GM23248 (cell line): ENCODE data around the gene GRIN3A. TPM values are rescaled to one million over a fixed set of nuclear protein-coding genes. Genes with fewer than 3 reads are reported as not detected.
A peak's percentile ranks its signal among the peaks of the same experiment; 100 is the strongest.

Source experiments
- DNase-seq: peaks from one replicate; pipeline ENCODE4 v3.0.0-alpha.2; 2015
- H2AFZ ChIP-seq: fragments of 200-600 bp; sonication (generic); 2 replicates; pipeline ENCODE4 v1.6.1; 2016; ENCODE audit warnings: antibody characterized with exemption
- H3F3A ChIP-seq: fragments of 200-600 bp; sonication (generic); 2 replicates; pipeline ENCODE4 v1.6.1; 2016; ENCODE audit warnings: mild to moderate bottlenecking, antibody characterized with exemption, mixed run types; ENCODE audit not compliant: insufficient read depth
- H3K27ac ChIP-seq: fragments of 200-600 bp; sonication (generic); 2 replicates; pipeline ENCODE4 v1.5.1; 2016; ENCODE audit warnings: mild to moderate bottlenecking
- H3K27me3 ChIP-seq: fragments of 200-600 bp; sonication (generic); replicated peaks from 2 replicates; pipeline ENCODE4 v1.6.1; 2016; ENCODE audit warnings: mild to moderate bottlenecking; ENCODE audit not compliant: insufficient read depth
- H3K36me3 ChIP-seq: fragments of 200-600 bp; sonication (generic); 2 replicates; pipeline ENCODE4 v1.6.1; 2016; ENCODE audit warnings: low read depth, mild to moderate bottlenecking
- H3K4me1 ChIP-seq: fragments of 200-600 bp; sonication (generic); 2 replicates; pipeline ENCODE4 v1.6.1; 2016; ENCODE audit warnings: mild to moderate bottlenecking; ENCODE audit not compliant: insufficient read depth
- H3K4me2 ChIP-seq: fragments of 200-600 bp; sonication (generic); one replicate; pipeline ENCODE4 v1.6.1; 2016; ENCODE audit warnings: mild to moderate bottlenecking; ENCODE audit not compliant: unreplicated experiment
- H3K4me3 ChIP-seq: fragments of 200-600 bp; sonication (generic); 2 replicates; pipeline ENCODE4 v1.5.1; 2016; ENCODE audit warnings: mild to moderate bottlenecking
- H3K79me2 ChIP-seq: fragments of 200-600 bp; sonication (generic); 2 replicates; pipeline ENCODE4 v1.6.1; 2016; ENCODE audit warnings: mild to moderate bottlenecking; ENCODE audit not compliant: insufficient read depth
- H3K9ac ChIP-seq: fragments of 200-600 bp; sonication (generic); 2 replicates; pipeline ENCODE4 v1.6.1; 2016; ENCODE audit warnings: mild to moderate bottlenecking
- H3K9me2 ChIP-seq: fragments of 200-600 bp; sonication (generic); 2 replicates; pipeline ENCODE4 v1.6.1; 2016; ENCODE audit warnings: mixed run types, mild to moderate bottlenecking, moderate library complexity; ENCODE audit not compliant: insufficient read depth
- H3K9me3 ChIP-seq: fragments of 200-600 bp; sonication (generic); one replicate; pipeline ENCODE4 v1.6.1; 2017; ENCODE audit warnings: low read depth
- H4K20me1 ChIP-seq: fragments of 200-600 bp; sonication (generic); 2 replicates; pipeline ENCODE4 v1.6.0; 2016; ENCODE audit not compliant: insufficient read depth
- EZH2 ChIP-seq: fragments of 200-600 bp; sonication (generic); IDR thresholded peaks from 2 replicates; pipeline ENCODE4 v1.6.1; 2018; ENCODE audit warnings: antibody characterized with exemption, mild to moderate bottlenecking; ENCODE audit not compliant: insufficient read depth, poor library complexity, severe bottlenecking
- EZH2phosphoT487 ChIP-seq: fragments of 200-600 bp; sonication (generic); IDR thresholded peaks from 2 replicates; pipeline ENCODE4 v1.6.1; 2018; ENCODE audit warnings: antibody characterized with exemption, moderate library complexity, mild to moderate bottlenecking, low read depth; ENCODE audit not compliant: insufficient read depth
- WGBS, 2 experiments: methylation state at CpG; one replicate each; pipeline ENCODE4 v1.1.6; 2015 to 2017; ENCODE audit warnings: low lambda C conversion rate in 2 of 2, low coverage in 1 of 2; ENCODE audit errors: missing lambda C conversion rate in 2 of 2; 5-methylcytosine and 5-hydroxymethylcytosine counted together
- in situ Hi-C: fragments of 300-500 bp; cut with MboI; formaldehyde crosslinking; loops from 2 replicates; pipeline ENCODE4 v1.15.0; 2020
- polyA plus RNA-seq: library from polyadenylated mRNA; unstranded; fragments of >200 nt; fragmentation: Nextera tagmentation; extraction: Ambion mirVana; gene quantifications from 2 replicates; pipeline ENCODE4 v1.2.1, GENCODE V29; 2016
- total RNA-seq: library from RNA; depleted of rRNA; stranded (reverse); fragments of >200 nt; shearing (Covaris generic); gene quantifications from 2 replicates; pipeline ENCODE4 v1.2.3, GENCODE V29; 2014

Gene GRIN3A
- total and polyA plus RNA-seq, 2 experiments from 2014 or later, result not detected

DNA sequence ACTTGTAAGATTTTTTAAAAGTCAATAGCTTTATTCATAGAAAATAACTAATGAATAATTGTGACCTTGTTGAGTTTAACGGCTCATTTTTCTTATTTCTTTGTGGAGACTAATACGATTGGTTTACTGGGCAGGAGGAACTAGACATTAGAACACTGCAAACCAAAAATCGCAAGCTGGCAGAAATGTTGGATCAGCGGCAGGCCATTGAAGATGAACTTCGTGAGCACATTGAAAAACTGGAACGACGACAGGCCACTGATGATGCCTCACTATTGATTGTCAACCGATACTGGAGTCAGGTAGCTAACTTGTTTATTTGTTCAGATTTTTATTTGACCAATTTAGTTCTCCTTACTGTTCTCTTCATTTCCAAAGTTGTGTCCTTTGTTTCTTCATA, 198.4 kb downstream of the GRIN3A start:
- H4K20me1 ChIP-seq, result peaks cover 4% of the 10 kb centered on the region; the same call in 1 of the 2 replicates
- no peak overlapping the region for H3K27ac ChIP-seq
- H3F3A ChIP-seq, result peaks cover 7% of the 10 kb centered on the region; the same call in 1 of the 2 replicates
- no peak for TF ChIP-seq EZH2
- no peak for TF ChIP-seq EZH2phosphoT487
- 79% methylated on average over 8 of the region's 8 CpGs for WGBS, 2 experiments
- DNase-seq, result no peak
- no peak overlapping the region for H3K4me3 ChIP-seq
- peaks cover 5% of the 10 kb centered on the region; the same call in 1 of the 2 replicates for H3K36me3 ChIP-seq
- no peaks in the 10 kb centered on the region for H3K27me3 ChIP-seq
- H3K9ac ChIP-seq, result no peak overlapping the region
- H3K4me2 ChIP-seq, result no peak overlapping the region
- in situ Hi-C loops, result no loop called here
- H3K9me2 ChIP-seq, result no peaks in the 10 kb centered on the region
- H3K79me2 ChIP-seq, result peaks cover 41% of the 10 kb centered on the region
- no peaks in the 10 kb centered on the region for H3K9me3 ChIP-seq
- H2AFZ ChIP-seq, result no peak overlapping the region
- H3K4me1 ChIP-seq, result peaks cover 17% of the 10 kb centered on the region

GRCh38 chr9:101536938-101537337, 201.5 kb downstream of the GRIN3A start:
- peaks cover 24% of the 10 kb centered on the region for H3K4me1 ChIP-seq
- H3K4me2 ChIP-seq, result no peak overlapping the region
- TF ChIP-seq EZH2 (no peak), EZH2phosphoT487 (no peak)
- H3K9me3 ChIP-seq, result no peaks in the 10 kb centered on the region
- H3K9me2 ChIP-seq, result no peaks in the 10 kb centered on the region
- peaks cover 53% of the 10 kb centered on the region for H3K79me2 ChIP-seq
- no peaks in the 10 kb centered on the region for H3K27me3 ChIP-seq
- 98 to 100% methylated on average over 2 of the region's 2 CpGs for WGBS, 2 experiments
- no peak overlapping the region for H3K4me3 ChIP-seq
- H4K20me1 ChIP-seq, result peaks cover 4% of the 10 kb centered on the region; the same call in 1 of the 2 replicates
- peak; percentile 43 for DNase-seq
- peaks cover 4% of the 10 kb centered on the region; the same call in 1 of the 2 replicates for H3K36me3 ChIP-seq
- H2AFZ ChIP-seq, result no peak overlapping the region
- H3K27ac ChIP-seq, result 0 out of 2 replicates have a peak overlapping the region, but pooled peaks have one; percentile 23
- peaks cover 16% of the 10 kb centered on the region for H3F3A ChIP-seq
- no peak overlapping the region for H3K9ac ChIP-seq
- in situ Hi-C loops, result no loop called here

GRCh38 chr9:101536351-101536750, 202.1 kb downstream of the GRIN3A start:
- no peak overlapping the region for H3K9ac ChIP-seq
- no peak for TF ChIP-seq EZH2
- TF ChIP-seq EZH2phosphoT487, result no peak
- H3K4me3 ChIP-seq, result no peak overlapping the region
- H3K27ac ChIP-seq, result 0 out of 2 replicates have a peak overlapping the region, but pooled peaks have one; percentile 25
- H3K9me2 ChIP-seq, result no peaks in the 10 kb centered on the region
- H3K9me3 ChIP-seq, result no peaks in the 10 kb centered on the region
- H3K4me1 ChIP-seq, result peaks cover 24% of the 10 kb centered on the region
- no peaks in the 10 kb centered on the region for H3K27me3 ChIP-seq
- H3F3A ChIP-seq, result peaks cover 16% of the 10 kb centered on the region
- H4K20me1 ChIP-seq, result peaks cover 4% of the 10 kb centered on the region; the same call in 1 of the 2 replicates
- in situ Hi-C loops, result no loop called here
- peaks cover 4% of the 10 kb centered on the region; the same call in 1 of the 2 replicates for H3K36me3 ChIP-seq
- peak; percentile 71 for DNase-seq
- peak overlapping the region; percentile 52 for H3K4me2 ChIP-seq
- H2AFZ ChIP-seq, result no peak overlapping the region
- H3K79me2 ChIP-seq, result peaks cover 53% of the 10 kb centered on the region

DNA sequence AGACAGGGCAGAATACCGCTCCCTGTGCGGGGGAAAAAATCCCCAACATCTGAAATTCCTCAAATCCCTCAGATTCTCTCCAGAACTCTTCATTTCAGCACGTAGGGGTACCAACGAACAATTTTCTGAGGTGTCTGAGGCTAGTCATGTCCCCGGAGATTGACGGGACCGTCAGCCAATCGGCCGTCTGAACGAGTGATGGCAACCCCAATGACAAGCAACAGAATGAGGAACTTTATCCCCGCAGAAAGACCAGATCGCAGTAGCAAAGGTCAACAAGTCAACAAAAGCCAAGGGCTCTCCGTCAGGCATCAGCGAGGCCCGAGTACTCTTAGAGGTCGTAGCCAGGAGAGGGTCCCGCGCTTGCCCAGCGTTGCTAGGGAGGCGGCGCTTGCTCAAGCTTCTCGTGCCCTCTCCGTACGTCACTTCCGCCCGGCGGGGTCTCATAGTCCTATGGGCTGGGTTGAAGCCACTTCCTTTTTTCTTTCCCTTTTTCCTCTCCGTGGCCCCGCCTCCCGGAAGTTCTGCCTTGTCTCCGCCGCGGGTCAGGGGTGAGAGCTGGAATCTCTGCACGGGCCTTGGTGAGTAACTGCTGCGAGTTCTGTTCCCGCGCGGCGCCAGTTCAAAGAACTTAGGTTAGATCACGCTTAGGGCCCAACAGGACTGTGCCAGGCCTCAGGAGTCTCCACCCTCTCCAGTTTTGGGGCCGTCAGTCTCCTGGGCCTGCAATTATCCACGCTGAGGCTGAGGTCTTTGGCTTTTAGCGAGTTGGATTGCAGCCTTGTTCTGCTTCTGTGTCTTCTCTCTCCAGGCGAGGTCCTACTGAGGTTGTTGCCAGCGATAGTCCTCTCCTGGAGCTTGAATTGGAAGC, 204.9 kb downstream of the GRIN3A start, which contains the start of gene RNF20:
Gene RNF20, plus strand, starts transcription at position 520 of the 871 bp plus-strand sequence. CDS start 1,571 bp downstream, outside the sequence.
- peak within 1 kb of the TSS; percentile 99 for H2AFZ ChIP-seq
- H3K9ac ChIP-seq, result peak within 1 kb of the TSS; percentile 93
- H3K36me3 ChIP-seq, result no peaks in the 10 kb centered on the region
- peak within 1 kb of the TSS; percentile 94 for H3K4me2 ChIP-seq
- H3K4me3 ChIP-seq, result peak within 1 kb of the TSS; percentile 96
- peak; percentile 100 for DNase-seq
- H3K4me1 ChIP-seq, result peaks cover 24% of the 10 kb centered on the region
- no peaks in the 10 kb centered on the region for H3K9me3 ChIP-seq
- no peaks in the 10 kb centered on the region for H3K9me2 ChIP-seq
- WGBS, 2 experiments, result 1% methylated on average over 45 of the region's 45 CpGs
- H3K27ac ChIP-seq, result peak within 1 kb of the TSS; percentile 94
- in situ Hi-C loops, result no loop called here
- H4K20me1 ChIP-seq, result peaks cover 4% of the 10 kb centered on the region; the same call in 1 of the 2 replicates
- peaks cover 16% of the 10 kb centered on the region for H3F3A ChIP-seq
- H3K79me2 ChIP-seq, result peaks cover 44% of the 10 kb centered on the region
- no peaks in the 10 kb centered on the region for H3K27me3 ChIP-seq
- TF ChIP-seq EZH2phosphoT487 (no peak), EZH2 (no peak)
